ENCODE results near the gene ANTXRL. TPM values are rescaled to one million over a fixed set of nuclear protein-coding genes. Genes with fewer than 3 reads are reported as not detected.

The ANTXRL gene
- total RNA-seq, 4 donors from 2014 or later: not detected

DNA sequence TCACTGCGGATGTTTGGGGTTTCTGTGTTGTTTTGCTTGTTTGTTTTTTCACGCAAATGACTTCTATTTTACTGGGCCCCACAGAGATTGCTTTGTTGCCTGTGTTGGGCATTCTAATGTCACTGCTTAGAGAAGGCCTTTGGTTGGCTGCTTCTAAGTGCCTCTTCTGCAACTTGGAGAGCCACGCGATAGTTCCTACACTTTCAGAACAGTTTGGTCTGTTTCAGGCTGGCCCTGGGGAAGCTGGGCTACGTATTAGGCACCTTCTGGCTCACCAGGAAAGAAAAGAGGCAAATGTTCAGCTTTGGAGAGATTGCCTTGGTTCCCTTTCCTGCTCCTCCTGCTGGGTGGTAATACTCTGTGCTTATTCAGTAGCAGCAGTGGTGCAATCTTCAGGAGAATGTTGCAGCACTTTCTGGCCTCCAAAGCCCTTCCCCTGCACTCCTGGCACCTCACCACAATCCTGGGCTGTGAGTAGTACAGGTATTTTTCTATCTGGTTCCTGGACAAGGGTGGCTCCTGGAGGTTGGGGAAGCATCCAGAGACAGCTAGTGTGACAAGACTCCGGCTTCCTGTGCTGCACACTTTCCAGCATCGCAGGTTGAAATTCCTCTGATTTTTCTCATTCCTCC, 1.2 kb downstream of the ANTXRL start:
- peaks cover 41% of the 10 kb centered on the region for H3K4me1 ChIP-seq
- H3K9me3 ChIP-seq: no peaks in the 10 kb centered on the region
- DNase-seq (ENCODE audit: low spot score in 2 of 2): peak in 1 of 2 donors; percentile 52
- WGBS: 68% methylated on average over 7 of the region's 7 CpGs
- H3K4me3 ChIP-seq: no peak overlapping the region
- TF ChIP-seq POLR2A (IDR thresholded peaks at IDR 0.05) (no peak), EP300 (IDR thresholded peaks at IDR 0.05) (no peak)
- TF ChIP-seq, protein P1, sequence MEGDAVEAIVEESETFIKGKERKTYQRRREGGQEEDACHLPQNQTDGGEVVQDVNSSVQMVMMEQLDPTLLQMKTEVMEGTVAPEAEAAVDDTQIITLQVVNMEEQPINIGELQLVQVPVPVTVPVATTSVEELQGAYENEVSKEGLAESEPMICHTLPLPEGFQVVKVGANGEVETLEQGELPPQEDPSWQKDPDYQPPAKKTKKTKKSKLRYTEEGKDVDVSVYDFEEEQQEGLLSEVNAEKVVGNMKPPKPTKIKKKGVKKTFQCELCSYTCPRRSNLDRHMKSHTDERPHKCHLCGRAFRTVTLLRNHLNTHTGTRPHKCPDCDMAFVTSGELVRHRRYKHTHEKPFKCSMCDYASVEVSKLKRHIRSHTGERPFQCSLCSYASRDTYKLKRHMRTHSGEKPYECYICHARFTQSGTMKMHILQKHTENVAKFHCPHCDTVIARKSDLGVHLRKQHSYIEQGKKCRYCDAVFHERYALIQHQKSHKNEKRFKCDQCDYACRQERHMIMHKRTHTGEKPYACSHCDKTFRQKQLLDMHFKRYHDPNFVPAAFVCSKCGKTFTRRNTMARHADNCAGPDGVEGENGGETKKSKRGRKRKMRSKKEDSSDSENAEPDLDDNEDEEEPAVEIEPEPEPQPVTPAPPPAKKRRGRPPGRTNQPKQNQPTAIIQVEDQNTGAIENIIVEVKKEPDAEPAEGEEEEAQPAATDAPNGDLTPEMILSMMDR (IDR thresholded peaks at IDR 0.05): no peak
- no peaks in the 10 kb centered on the region for H3K27me3 ChIP-seq
- no peak overlapping the region for H3K27ac ChIP-seq
- no peaks in the 10 kb centered on the region for H3K36me3 ChIP-seq

DNA sequence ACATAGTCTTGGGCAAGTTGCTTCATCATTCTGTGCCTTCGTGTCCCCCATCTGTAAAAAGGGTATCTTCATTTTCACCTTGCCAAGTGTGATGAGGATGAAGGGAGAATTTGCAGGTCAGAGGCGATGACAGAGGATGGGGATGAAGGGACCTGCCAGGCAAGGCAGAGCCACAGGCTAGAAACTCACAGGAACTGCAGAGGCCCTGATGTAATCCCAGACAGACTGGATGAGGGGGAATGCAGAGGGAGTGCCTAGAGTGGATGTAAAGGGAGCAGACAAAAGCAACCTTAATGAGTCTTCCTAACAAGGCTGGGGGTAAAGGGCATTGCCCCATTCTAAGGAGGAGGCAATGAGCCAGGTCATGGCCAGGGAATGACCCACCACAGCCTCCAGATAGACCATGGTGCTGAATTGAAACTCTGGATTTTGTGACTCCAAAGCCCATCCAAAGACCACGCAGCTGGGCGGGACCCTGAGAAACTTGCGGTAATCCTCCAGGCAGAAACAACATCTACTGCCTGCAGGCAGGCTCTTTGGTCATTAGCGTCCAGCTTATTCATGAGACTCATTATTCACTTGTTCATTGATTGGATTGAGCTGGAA, 1.9 kb downstream of the ANTXRL start:
- H3K27ac ChIP-seq: no peak overlapping the region

DNA sequence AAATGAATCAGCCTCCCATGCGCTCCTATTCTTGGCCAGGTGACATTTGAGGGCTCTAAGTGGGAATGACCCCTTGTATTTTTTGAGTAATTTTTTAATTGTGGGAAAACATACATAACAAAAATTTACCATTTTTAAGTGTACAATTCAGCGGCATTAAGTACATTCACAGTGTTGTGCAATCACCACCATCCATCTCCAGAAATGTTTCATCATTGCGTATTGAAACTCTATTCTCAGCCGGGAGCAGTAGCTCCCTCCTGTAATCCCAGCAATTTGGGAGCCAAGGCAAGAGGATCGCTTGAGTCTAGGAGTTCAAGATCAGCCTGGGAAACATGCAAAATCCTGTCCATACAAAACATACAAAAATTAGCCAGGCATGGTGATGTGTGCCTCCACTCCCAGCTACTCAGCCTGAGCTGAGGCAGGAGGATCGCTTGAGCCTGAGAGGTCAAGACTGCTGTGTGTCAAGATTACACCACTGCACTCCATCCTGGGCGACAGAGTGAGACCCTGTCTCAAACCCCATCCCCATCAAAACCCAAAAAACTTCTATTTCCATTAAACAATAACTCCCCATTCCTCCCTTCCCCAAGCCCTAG, 2.5 kb downstream of the ANTXRL start:
- Histone ChIP-seq H3K27me3 (no peaks in the 10 kb centered on the region), H3K9me3 (no peaks in the 10 kb centered on the region), H3K4me1 (peaks cover 28% of the 10 kb centered on the region), H3K27ac (no peak overlapping the region), H3K4me3 (no peak overlapping the region), H3K36me3 (no peaks in the 10 kb centered on the region)
- WGBS: 83% methylated on average over 7 of the region's 7 CpGs
- TF ChIP-seq EP300 (IDR thresholded peaks at IDR 0.05) (no peak), POLR2AphosphoS5 (IDR thresholded peaks at IDR 0.05) (no peak), POLR2A (IDR thresholded peaks at IDR 0.05) (no peak)
- TF ChIP-seq, protein P1 (IDR thresholded peaks at IDR 0.05): no peak
- no peak for DNase-seq (ENCODE audit: low spot score in 2 of 2)

More for the DNA sequence above, 1.9 kb downstream of the ANTXRL start:
- WGBS: 89% methylated on average over 6 of the region's 6 CpGs
- H3K27me3 ChIP-seq: no peaks in the 10 kb centered on the region
- no peak overlapping the region for H3K4me3 ChIP-seq
- DNase-seq (ENCODE audit: low spot score in 2 of 2): peak in 1 of 2 donors; percentile 31
- H3K9me3 ChIP-seq: no peaks in the 10 kb centered on the region
- peaks cover 34% of the 10 kb centered on the region for H3K4me1 ChIP-seq
- TF ChIP-seq, protein P1 (IDR thresholded peaks at IDR 0.05): no peak
- TF ChIP-seq EP300 (IDR thresholded peaks at IDR 0.05): no peak
- no peak for TF ChIP-seq POLR2AphosphoS5 (IDR thresholded peaks at IDR 0.05)
- no peak for TF ChIP-seq POLR2A (IDR thresholded peaks at IDR 0.05)
- no peaks in the 10 kb centered on the region for H3K36me3 ChIP-seq

DNA sequence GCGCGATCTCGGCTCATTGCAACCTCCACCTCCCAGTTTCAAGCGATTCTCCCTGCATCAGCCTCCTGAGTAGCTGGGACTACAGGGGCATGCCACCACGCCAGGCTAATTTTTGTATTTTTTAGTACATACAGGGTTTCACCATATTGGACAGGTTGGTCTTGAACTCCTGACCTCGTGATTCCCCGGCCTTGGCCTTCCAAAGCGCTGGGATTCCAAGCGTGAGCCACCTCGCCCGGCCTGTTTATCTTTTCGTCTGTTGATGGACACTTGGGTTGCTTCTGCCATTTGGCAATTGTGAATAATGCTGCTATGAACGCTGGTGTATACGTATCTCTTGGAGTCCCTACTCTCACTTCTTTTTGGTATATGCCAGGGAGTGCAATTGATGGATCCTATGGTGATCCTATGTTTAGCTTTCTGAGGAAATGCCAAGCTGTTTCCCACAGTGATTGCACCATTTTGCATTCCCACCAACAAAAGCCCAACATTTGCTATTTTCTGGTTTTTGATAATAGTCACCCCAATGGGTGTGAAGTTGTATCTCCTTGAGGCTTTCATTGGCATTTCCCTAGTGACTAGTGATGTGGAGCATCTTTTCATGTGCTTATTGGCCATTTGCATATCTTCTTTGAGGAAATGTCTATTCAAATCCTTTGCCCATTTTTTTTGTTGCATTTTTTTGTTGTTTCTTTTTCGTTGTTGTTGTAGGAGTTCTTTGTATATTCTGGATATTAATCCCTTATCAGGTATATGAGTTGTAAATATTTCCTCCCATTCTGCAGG, 3.5 kb downstream of the ANTXRL start:
- Histone ChIP-seq H3K36me3 (no peaks in the 10 kb centered on the region), H3K27ac (no peak overlapping the region), H3K4me3 (no peak overlapping the region), H3K27me3 (no peaks in the 10 kb centered on the region), H3K9me3 (no peaks in the 10 kb centered on the region), H3K4me1 (peaks cover 22% of the 10 kb centered on the region)
- 96% methylated on average over 15 of the region's 15 CpGs for WGBS
- peak in 1 of 2 donors; percentile 20 for DNase-seq (ENCODE audit: low spot score in 2 of 2)
- no peak for TF ChIP-seq POLR2AphosphoS5 (IDR thresholded peaks at IDR 0.05)

DNA sequence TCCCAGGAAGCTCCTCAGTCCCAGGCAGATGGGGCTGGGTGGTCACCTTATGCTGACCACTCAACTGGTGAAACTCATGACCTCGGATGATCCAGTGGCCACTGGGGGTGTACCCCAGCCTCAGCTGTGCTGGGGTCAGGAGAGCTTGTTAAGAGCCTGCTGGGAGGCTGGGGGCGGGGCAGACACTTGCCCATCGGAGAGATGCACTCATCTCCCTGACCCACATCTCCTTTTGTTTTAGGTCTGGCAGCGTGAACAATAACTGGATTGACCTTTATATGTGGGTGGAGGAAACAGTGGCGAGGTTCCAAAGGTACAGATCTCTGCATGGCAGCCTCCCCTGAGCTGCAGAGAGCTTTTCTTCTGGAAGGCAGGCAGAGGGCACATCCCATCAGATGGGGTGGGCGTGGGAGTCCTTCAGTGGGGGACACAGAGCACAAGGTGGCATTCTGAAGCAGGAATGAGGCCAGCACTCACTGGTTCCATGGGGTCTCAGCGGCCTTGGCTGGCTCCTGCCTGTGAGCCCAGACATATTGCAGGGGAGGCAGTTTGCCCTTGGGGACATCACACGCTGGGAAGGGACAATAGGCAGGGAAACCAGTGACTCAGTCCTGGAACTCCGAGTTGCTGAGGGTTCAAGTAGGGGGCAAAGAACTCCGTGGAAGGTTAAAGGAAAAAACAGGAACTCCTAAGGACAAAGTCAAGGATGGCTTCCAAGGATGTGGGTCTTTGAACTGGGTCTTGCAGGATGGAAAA, 5.2 kb downstream of the ANTXRL start:
- H3K27me3 ChIP-seq: no peaks in the 10 kb centered on the region
- no peaks in the 10 kb centered on the region for H3K9me3 ChIP-seq
- H3K4me3 ChIP-seq: no peak overlapping the region
- H3K36me3 ChIP-seq: no peaks in the 10 kb centered on the region
- H3K27ac ChIP-seq: no peak overlapping the region
- H3K4me1 ChIP-seq: peaks cover 20% of the 10 kb centered on the region
- peak in 1 of 2 donors; percentile 51 for DNase-seq (ENCODE audit: low spot score in 2 of 2)
- no peak for TF ChIP-seq EP300 (IDR thresholded peaks at IDR 0.05)
- TF ChIP-seq, protein P1 (IDR thresholded peaks at IDR 0.05): no peak
- no peak for TF ChIP-seq POLR2A (IDR thresholded peaks at IDR 0.05)
- TF ChIP-seq POLR2AphosphoS5 (IDR thresholded peaks at IDR 0.05): no peak
- 61% methylated on average over 9 of the region's 10 CpGs for whole genome bisulfite sequencing

Measured in suprapubic skin (tissue), 4 donors.